H1 (cell line): ENCODE results near the gene SYDE2. TPM values are rescaled to one million over a fixed set of nuclear protein-coding genes. Genes with fewer than 3 reads are reported as not detected.

Experiments
- BACH1 ChIP-seq: IDR thresholded peaks from 2 replicates; pipeline ENCODE4 v1.6.1; 2012; ENCODE audit warnings: low read length, improper control_type of control experiment
- CBX5 ChIP-seq: fragments of 300-800, 300-1000 bp; sonication (generic); IDR thresholded peaks from 2 replicates; pipeline ENCODE4 v1.7.1; 2016; ENCODE audit warnings: antibody characterized with exemption, low read length, low read depth
- CHD2 ChIP-seq: IDR thresholded peaks from 2 replicates; pipeline ENCODE4 v1.6.1; 2012; ENCODE audit warnings: low read length, improper control_type of control experiment
- E2F6 ChIP-seq: IDR thresholded peaks from 2 replicates; pipeline ENCODE4 v1.6.1; 2012; ENCODE audit warnings: inconsistent platforms
- EGR1 ChIP-seq: IDR thresholded peaks from 2 replicates; pipeline ENCODE4 v1.6.1; 2011; ENCODE audit warnings: low read depth, low read length, borderline replicate concordance
- HDAC2 ChIP-seq, 2 experiments: fragments of 300-600 bp in 1 of 2; sonication (generic) in 1 of 2; IDR thresholded peaks; 2 replicates each; pipeline ENCODE4 v1.6.1; 2011 to 2012; ENCODE audit warnings: low read depth in 2 of 2, low read length in 2 of 2, mild to moderate bottlenecking in 2 of 2, moderate library complexity in 2 of 2, borderline replicate concordance in 1 of 2, inconsistent platforms in 1 of 2
- JUN ChIP-seq: IDR thresholded peaks from 2 replicates; pipeline ENCODE4 v1.6.1; 2011; ENCODE audit warnings: low read depth, mild to moderate bottlenecking, improper control_type of control experiment, low read length
- JUND ChIP-seq: IDR thresholded peaks from 2 replicates; pipeline ENCODE4 v1.6.1; 2011; ENCODE audit warnings: mild to moderate bottlenecking, improper control_type of control experiment, low read length
- KDM1A ChIP-seq: fragments of 200-600, 300-600 bp; sonication (generic); IDR thresholded peaks from 2 replicates; pipeline ENCODE4 v1.7.1; 2016; ENCODE audit warnings: mild to moderate bottlenecking, low read length, borderline replicate concordance
- MAFK ChIP-seq: IDR thresholded peaks from 2 replicates; pipeline ENCODE4 v1.6.1; 2012; ENCODE audit warnings: low read depth, mild to moderate bottlenecking, improper control_type of control experiment, low read length
- MAX ChIP-seq: IDR thresholded peaks from 2 replicates; pipeline ENCODE4 v1.6.1; 2012; ENCODE audit warnings: inconsistent platforms
- NRF1 ChIP-seq: IDR thresholded peaks from 2 replicates; pipeline ENCODE4 v1.6.1; 2011; ENCODE audit warnings: mild to moderate bottlenecking, low read depth, low read length, improper control_type of control experiment
- RNF2 ChIP-seq: fragments of 200-900, 300-1000 bp; sonication (generic); IDR thresholded peaks from 2 replicates; pipeline ENCODE4 v1.7.1; 2016; ENCODE audit warnings: borderline replicate concordance, low read depth, mild to moderate bottlenecking, antibody characterized with exemption, low read length; ENCODE audit not compliant: poor library complexity, severe bottlenecking; ENCODE audit errors: missing control alignments
- RXRA ChIP-seq: IDR thresholded peaks from 2 replicates; pipeline ENCODE4 v1.6.1; 2011; ENCODE audit warnings: low read depth, mild to moderate bottlenecking, low read length, moderate library complexity; ENCODE audit not compliant: insufficient read depth
- SIX5 ChIP-seq: IDR thresholded peaks from 2 replicates; pipeline ENCODE4 v1.6.1; 2011; ENCODE audit warnings: mild to moderate bottlenecking, low read depth, low read length
- SP2 ChIP-seq: IDR thresholded peaks from 2 replicates; pipeline ENCODE4 v1.6.1; 2012; ENCODE audit warnings: mild to moderate bottlenecking, low read length, inconsistent platforms
- TCF12 ChIP-seq: IDR thresholded peaks from 2 replicates; pipeline ENCODE4 v1.6.1; 2011; ENCODE audit warnings: low read depth, mild to moderate bottlenecking, low read length
- polyA plus RNA-seq, 7 experiments: library from polyadenylated mRNA; depleted of rRNA in 3 of 7; stranded (reverse) in 5 of 7; unstranded in 2 of 7; fragments of >200 nt in 5 of 7; fragments of 200-250 nt in 2 of 7; gene quantifications; 1 replicate in 5 of 7; 2 replicates in 1 of 7; 4 replicates in 1 of 7; pipeline versions ENCODE4 v1.2.1 to v1.2.3, GENCODE V29; 2011 to 2013; ENCODE audit warnings: missing spikeins in 2 of 7, mixed read lengths in 2 of 7
- total RNA-seq: library from RNA; stranded (reverse); fragmentation: NEBNext Ultra II Directional; extraction: Animal tissue kit (Norgen Biotek cat#: 25700); gene quantifications from 2 replicates; pipeline ENCODE4 v1.2.1, GENCODE V29; 2021

Gene SYDE2
- total and polyA plus RNA-seq, 2 of the 8 experiments (the other 6 are each of a cell fraction or from before 2014, with no cell fraction given) = 1.6 to 14.6 TPM

- no peak for TF ChIP-seq HDAC2 (IDR thresholded peaks at IDR 0.05; ENCODE audit: borderline replicate concordance in 1 of 2, low read depth in 2 of 2, low read length in 2 of 2)
- no peak for TF ChIP-seq E2F6
- no peak for TF ChIP-seq EGR1
- TF ChIP-seq SIX5 = no peak
- TF ChIP-seq SP2 = no peak
- no peak for TF ChIP-seq BACH1
- TF ChIP-seq MAFK = no peak
- no peak for TF ChIP-seq TCF12
- TF ChIP-seq CHD2 = no peak
- no peak for TF ChIP-seq RNF2
- TF ChIP-seq JUN = no peak
- no peak for TF ChIP-seq NRF1
- TF ChIP-seq JUND = no peak
- no peak for TF ChIP-seq MAX
- no peak for TF ChIP-seq KDM1A
- no peak for TF ChIP-seq RXRA
- no peak for TF ChIP-seq CBX5
These were observed 82.1 kb downstream of the SYDE2 start (continued) for GRCh38 chr1:85118751-85119150.
